ENCODE results near the gene ARHGAP19. TPM values are rescaled to one million over a fixed set of nuclear protein-coding genes. Genes with fewer than 3 reads are reported as not detected.

The ARHGAP19 gene
- total RNA-seq, 1 experiment from 2014 or later: 28.9 TPM

GRCh38 chr10:97174941-97175340 is 117.5 kb downstream of the ARHGAP19 start:
- in situ Hi-C loops (cut with HindIII; ENCODE audit: low pct_unique_long_range_greater_than_20kb, low sequenced_read_pairs) (no loop called here), intact Hi-C loops (cut with micrococcal nuclease; ENCODE audit: unreplicated experiment) (no loop called here)
- DNase-seq (ENCODE audit: low read depth, low spot score) (no peak), ATAC-seq (no peak)
- POLR2A ChIA-PET: no interaction called here
- H3K9me3 ChIP-seq (ENCODE audit: control insufficient read depth, insufficient read depth, low read depth, low read length): no peaks in the 10 kb centered on the region
- CTCF ChIA-PET: no interaction called here
- BruUV-seq (replicated peaks): no TSS peak
- TF ChIP-seq REST (IDR thresholded peaks at IDR 0.05; ENCODE audit: insufficient read depth in 1 of 2, low read depth in 2 of 2, low read length in 1 of 2) (no peak), SIN3A (IDR thresholded peaks at IDR 0.05; ENCODE audit: borderline replicate concordance, insufficient read depth, low read depth, low read length) (no peak), TCF7L2 (IDR thresholded peaks at IDR 0.05; ENCODE audit: low read depth, low read length) (no peak), CTCF (IDR thresholded peaks at IDR 0.05) (no peak), POLR2AphosphoS5 (IDR thresholded peaks at IDR 0.05; ENCODE audit: low read depth, low read length) (no peak)
- no peak overlapping the region for H3K27ac ChIP-seq (ENCODE audit: low read length)
- no peaks in the 10 kb centered on the region for H3K36me3 ChIP-seq (ENCODE audit: control insufficient read depth, insufficient read depth, low read length)
- peaks cover 4% of the 10 kb centered on the region; the same call in 1 of the 2 replicates for H3K27me3 ChIP-seq (ENCODE audit: control insufficient read depth, insufficient read depth, low read length)
- H3K4me3 ChIP-seq (ENCODE audit: low read depth in 2 of 2, low read length in 2 of 2): no peak overlapping the region
- no peaks in the 10 kb centered on the region for H3K4me1 ChIP-seq (ENCODE audit: control insufficient read depth, insufficient read depth, low read length)

- BruUV-seq (replicated peaks): no TSS peak
- intact Hi-C loops (cut with micrococcal nuclease; ENCODE audit: unreplicated experiment): no loop called here
- Histone ChIP-seq H3K27ac (ENCODE audit: low read length) (no peak overlapping the region), H3K4me1 (ENCODE audit: control insufficient read depth, insufficient read depth, low read length) (no peaks in the 10 kb centered on the region), H3K9me3 (ENCODE audit: control insufficient read depth, insufficient read depth, low read depth, low read length) (no peaks in the 10 kb centered on the region), H3K27me3 (ENCODE audit: control insufficient read depth, insufficient read depth, low read length) (peaks cover 4% of the 10 kb centered on the region; the same call in 1 of the 2 replicates), H3K36me3 (ENCODE audit: control insufficient read depth, insufficient read depth, low read length) (no peaks in the 10 kb centered on the region), H3K4me3 (ENCODE audit: low read depth in 2 of 2, low read length in 2 of 2) (no peak overlapping the region)
- ChIA-PET CTCF (interaction anchor here (1.0 kb wide), 1 partner anchor 22 kb away, joined by 5 read pairs; no protein-coding TSS in a partner anchor), POLR2A (no interaction called here)
- ATAC-seq: 0 out of 2 replicates have a peak, but pooled peaks have one; percentile 18
- DNase-seq (ENCODE audit: low read depth, low spot score): no peak
- in situ Hi-C loops (cut with HindIII; ENCODE audit: low pct_unique_long_range_greater_than_20kb, low sequenced_read_pairs): no loop called here
- TF ChIP-seq TCF7L2 (IDR thresholded peaks at IDR 0.05; ENCODE audit: low read depth, low read length) (no peak), CTCF (IDR thresholded peaks at IDR 0.05) (no peak)
These were observed 118.1 kb downstream of the ARHGAP19 start for GRCh38 chr10:97174276-97174775.

All from Panc1 (cell line).